Transverse colon (tissue), 4 donors: ENCODE results near the gene SIL1. TPM values are rescaled to one million over a fixed set of nuclear protein-coding genes. Genes with fewer than 3 reads are reported as not detected.

Experiments used
- DNase-seq: peaks from one replicate; pipeline ENCODE4 v3.0.0-alpha.2; 2019
- H3K27ac ChIP-seq, 4 donors: fragments of 200-600 bp; sonication (generic); 2 replicates each; pipeline ENCODE4 v1.5.1; 2016 to 2018; ENCODE audit warnings: inconsistent platforms in 4 of 4
- H3K27me3 ChIP-seq: fragments of 200-600 bp; sonication (generic); 2 replicates; pipeline ENCODE4 v1.5.1; 2017; ENCODE audit warnings: inconsistent platforms
- H3K36me3 ChIP-seq, 4 donors: fragments of 200-600 bp; sonication (generic); 2 replicates each; pipeline ENCODE4 v1.5.1; 2017 to 2019; ENCODE audit warnings: inconsistent platforms in 4 of 4
- H3K4me1 ChIP-seq, 4 donors: fragments of 200-600 bp; sonication (generic); 2 replicates each; pipeline ENCODE4 v1.5.1; 2017 to 2020; ENCODE audit warnings: inconsistent platforms in 4 of 4
- H3K4me3 ChIP-seq, 4 donors: fragments of 200-600 bp; sonication (generic); 1 replicate in 1 of 4; 2 replicates in 3 of 4; pipeline versions ENCODE4 v1.5.1 to v1.6.1; 2017 to 2019; ENCODE audit warnings: inconsistent platforms in 4 of 4
- H3K9me3 ChIP-seq, 2 donors: fragments of 200-600 bp; sonication (generic); 2 replicates each; pipeline ENCODE4 v1.5.1; 2017 to 2019; ENCODE audit warnings: inconsistent platforms in 2 of 2
- EP300 ChIP-seq: sonication (generic); formaldehyde crosslinking; IDR thresholded peaks from one replicate; pipeline ENCODE4 v1.6.1; 2017; ENCODE audit warnings: antibody characterized with exemption, low read depth
- POLR2A ChIP-seq: fragments of 450-650 bp; IDR thresholded peaks from one replicate; pipeline ENCODE4 v1.6.1; 2016; ENCODE audit warnings: antibody characterized with exemption, mild to moderate bottlenecking, moderate library complexity
- POLR2AphosphoS5 ChIP-seq, 3 donors: sonication (generic); formaldehyde crosslinking; IDR thresholded peaks; one replicate each; pipeline ENCODE4 v1.6.1; 2016; ENCODE audit warnings: antibody characterized with exemption in 3 of 3
- WGBS, 2 donors: methylation state at CpG; one replicate each; pipeline ENCODE4 v1.1.5; 2018; ENCODE audit warnings: low coverage in 1 of 2; 5-methylcytosine and 5-hydroxymethylcytosine counted together
- in situ Hi-C, 4 donors: fragments of 200-750 bp; cut with MboI; loops; one replicate each; pipeline versions ENCODE4 v1.15.0 to v1.15.1; 2017; ENCODE audit warnings: low sequenced_read_pairs in 3 of 4, low pct_ligation_motif_present in 1 of 4, low pct_unique_long_range_greater_than_20kb in 1 of 4
- intact Hi-C: fragments of 100-400 bp; cut with DNase I; formaldehyde crosslinking; loops from one replicate; pipeline ENCODE4 v1.15.1; 2023; ENCODE audit warnings: low total_unique reads
- total RNA-seq, 4 donors: library from RNA; depleted of rRNA; stranded (reverse); fragments of >200 nt; gene quantifications; one replicate each; pipeline ENCODE4 v1.1.0, GENCODE V29; 2016
- TF ChIP-seq, protein P1 (sequence below), 5 experiments: fragments of 200-600 bp in 3 of 5; fragments of 450-650 bp in 2 of 5; sonication (generic) in 3 of 5; IDR thresholded peaks; 1 replicate in 2 of 5; 2 replicates in 3 of 5; pipeline ENCODE4 v1.5.1; 2016 to 2017; ENCODE audit warnings: antibody characterized with exemption in 5 of 5, inconsistent platforms in 3 of 5, mild to moderate bottlenecking in 2 of 5, moderate library complexity in 1 of 5

SIL1 gene
- total RNA-seq, 4 donors from 2014 or later = 11.1 to 38.1 (median 29.0) TPM

- Histone ChIP-seq H3K27me3 (no peaks in the 10 kb centered on the region), H3K9me3 (no peaks in the 10 kb centered on the region), H3K4me3 (no peak overlapping the region), H3K4me1 (peaks cover 0 to 4% (median 0%) of the 10 kb centered on the region in 4 donors), H3K36me3 (no peaks in the 10 kb centered on the region), H3K27ac (no peak overlapping the region)
- WGBS, 2 donors = 77% methylated on average over 2 of the region's 2 CpGs; no CpG with 5 or more reads in 1 of the 2 donors
- TF ChIP-seq EP300 (no peak), POLR2A (no peak), POLR2AphosphoS5 (IDR thresholded peaks at IDR 0.05) (no peak)
- TF ChIP-seq, protein P1, sequence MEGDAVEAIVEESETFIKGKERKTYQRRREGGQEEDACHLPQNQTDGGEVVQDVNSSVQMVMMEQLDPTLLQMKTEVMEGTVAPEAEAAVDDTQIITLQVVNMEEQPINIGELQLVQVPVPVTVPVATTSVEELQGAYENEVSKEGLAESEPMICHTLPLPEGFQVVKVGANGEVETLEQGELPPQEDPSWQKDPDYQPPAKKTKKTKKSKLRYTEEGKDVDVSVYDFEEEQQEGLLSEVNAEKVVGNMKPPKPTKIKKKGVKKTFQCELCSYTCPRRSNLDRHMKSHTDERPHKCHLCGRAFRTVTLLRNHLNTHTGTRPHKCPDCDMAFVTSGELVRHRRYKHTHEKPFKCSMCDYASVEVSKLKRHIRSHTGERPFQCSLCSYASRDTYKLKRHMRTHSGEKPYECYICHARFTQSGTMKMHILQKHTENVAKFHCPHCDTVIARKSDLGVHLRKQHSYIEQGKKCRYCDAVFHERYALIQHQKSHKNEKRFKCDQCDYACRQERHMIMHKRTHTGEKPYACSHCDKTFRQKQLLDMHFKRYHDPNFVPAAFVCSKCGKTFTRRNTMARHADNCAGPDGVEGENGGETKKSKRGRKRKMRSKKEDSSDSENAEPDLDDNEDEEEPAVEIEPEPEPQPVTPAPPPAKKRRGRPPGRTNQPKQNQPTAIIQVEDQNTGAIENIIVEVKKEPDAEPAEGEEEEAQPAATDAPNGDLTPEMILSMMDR (IDR thresholded peaks at IDR 0.05) = no peak
- in situ Hi-C loops = no loop called here
- DNase-seq = no peak
- intact Hi-C loops = no loop called here
Measured at GRCh38 chr5:139082813-139083498, 115.2 kb downstream of the SIL1 start.

DNA sequence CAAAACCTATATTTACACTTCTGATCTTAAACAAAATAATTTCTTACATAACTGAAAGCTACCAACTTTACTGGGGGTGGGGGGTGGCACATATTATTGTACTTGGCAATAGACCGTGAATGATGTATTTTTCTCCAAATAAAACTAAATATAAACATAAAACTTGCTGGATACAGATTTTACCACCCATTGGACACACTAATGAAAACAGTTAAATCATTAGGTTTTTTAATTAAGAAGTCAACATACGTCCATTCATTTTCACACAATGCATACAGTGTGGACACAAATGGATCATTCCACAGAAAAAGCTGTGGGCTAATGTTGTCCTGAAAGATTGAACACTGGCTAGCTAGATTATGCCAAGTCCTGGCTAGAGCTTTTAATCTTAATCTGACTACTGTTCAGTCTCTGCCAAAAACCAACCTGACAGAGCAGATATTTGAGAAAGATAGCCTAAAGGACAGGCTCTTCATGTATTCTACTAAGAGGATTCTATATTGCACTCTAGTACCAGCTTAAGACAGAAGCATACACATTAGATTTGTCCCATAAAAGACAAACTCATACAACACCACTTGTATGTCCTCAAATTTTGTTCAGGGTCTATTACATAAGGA lies 118.1 kb downstream of the SIL1 start:
- Histone ChIP-seq H3K4me3 (no peak overlapping the region), H3K27ac (no peak overlapping the region), H3K36me3 (no peaks in the 10 kb centered on the region), H3K27me3 (no peaks in the 10 kb centered on the region), H3K4me1 (peaks cover 0 to 14% (median under 1%) of the 10 kb centered on the region in 4 donors), H3K9me3 (no peaks in the 10 kb centered on the region)
- WGBS, 2 donors = 84 to 85% methylated on average over 2 of the region's 2 CpGs
- no peak for TF ChIP-seq POLR2AphosphoS5 (IDR thresholded peaks at IDR 0.05)
- TF ChIP-seq POLR2A = no peak
- no peak for TF ChIP-seq EP300
- TF ChIP-seq, protein P1 (IDR thresholded peaks at IDR 0.05) = no peak
- DNase-seq = no peak
- in situ Hi-C loops = no loop called here
- intact Hi-C loops = no loop called here

DNA sequence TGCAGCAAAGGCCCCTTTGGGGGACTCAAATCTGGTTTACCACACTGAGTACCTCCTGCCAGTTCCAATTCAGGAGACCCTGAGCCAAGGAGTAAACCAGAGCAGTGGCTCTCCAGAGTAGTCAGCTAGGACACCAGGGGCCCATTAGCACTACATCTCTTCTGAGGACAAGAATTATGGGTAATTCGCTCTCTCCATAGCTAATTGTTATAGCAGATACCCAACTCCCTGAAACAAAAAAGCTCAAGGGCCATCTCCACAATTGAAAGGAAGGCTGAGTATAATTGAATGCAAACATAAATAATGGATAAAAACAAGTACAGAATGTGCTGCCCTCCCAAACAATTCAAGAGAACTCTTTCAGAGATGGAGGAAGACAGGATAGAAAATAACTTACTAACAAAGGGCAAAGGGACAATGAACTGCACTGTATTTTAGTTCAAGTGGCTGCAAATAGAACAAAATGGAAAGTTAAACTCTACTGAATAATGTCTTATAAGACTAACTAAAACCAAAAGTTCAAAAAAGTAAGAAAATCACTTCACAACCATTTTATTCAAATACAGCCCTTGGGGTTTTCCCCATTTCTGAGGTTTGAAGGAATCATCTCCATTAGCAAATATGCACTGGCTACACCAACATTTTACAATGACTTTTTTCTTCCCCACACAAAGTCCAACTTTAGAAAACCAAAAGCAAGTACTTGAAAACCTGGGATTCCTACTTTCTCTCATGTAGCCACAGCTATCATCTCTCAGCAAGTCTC lies 118.8 kb downstream of the SIL1 start:
- intact Hi-C loops = no loop called here
- Histone ChIP-seq H3K4me1 (peaks cover 0 to 19% (median 2%) of the 10 kb centered on the region in 4 donors), H3K4me3 (no peak overlapping the region), H3K27me3 (no peaks in the 10 kb centered on the region), H3K9me3 (no peaks in the 10 kb centered on the region), H3K27ac (no peak overlapping the region), H3K36me3 (no peaks in the 10 kb centered on the region)
- 88 to 100% methylated on average over 1 of the region's 1 CpG for WGBS, 2 donors
- in situ Hi-C loops = no loop called here
- TF ChIP-seq, protein P1 (IDR thresholded peaks at IDR 0.05) = no peak
- no peak for TF ChIP-seq POLR2AphosphoS5 (IDR thresholded peaks at IDR 0.05)
- no peak for TF ChIP-seq EP300
- no peak for TF ChIP-seq POLR2A
- DNase-seq = no peak

DNA sequence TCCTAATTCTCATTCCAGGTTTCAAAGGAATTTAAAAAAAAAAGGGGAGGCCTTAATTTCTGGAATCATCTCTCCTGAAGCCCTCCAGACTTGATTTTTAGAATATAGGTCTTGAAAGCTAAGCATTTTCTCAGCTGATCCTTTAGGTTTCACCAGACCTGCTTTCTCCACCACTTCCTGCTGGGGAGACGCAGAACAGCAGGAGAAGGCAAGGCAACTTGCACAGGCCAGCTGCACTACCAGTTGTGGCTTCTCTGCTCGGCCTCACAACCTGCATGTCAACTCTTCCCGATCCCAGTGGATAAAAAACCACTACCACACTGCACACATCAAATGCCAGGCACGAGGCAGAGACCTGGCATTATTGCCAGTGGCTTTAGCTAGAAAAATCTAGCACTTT lies 119.8 kb downstream of the SIL1 start:
- H3K4me1 ChIP-seq = peaks cover 0 to 19% (median 2%) of the 10 kb centered on the region in 4 donors
- no peaks in the 10 kb centered on the region for H3K9me3 ChIP-seq
- H3K36me3 ChIP-seq = no peaks in the 10 kb centered on the region
- TF ChIP-seq, protein P1 (IDR thresholded peaks at IDR 0.05) = no peak
- H3K4me3 ChIP-seq = no peak overlapping the region
- in situ Hi-C loops (no loop called here), intact Hi-C loops (no loop called here)
- H3K27me3 ChIP-seq = no peaks in the 10 kb centered on the region
- H3K27ac ChIP-seq = no peak overlapping the region
- DNase-seq = no peak
- 81 to 100% methylated on average over 2 to 4 of the region's 4 CpGs for WGBS, 2 donors
